ENCODE measurements around the gene IL34. TPM values are rescaled to one million over a fixed set of nuclear protein-coding genes. Genes with fewer than 3 reads are reported as not detected.

IL34 gene
- total RNA-seq, 3 donors from 2014 or later (not counting 1 experiment from before 2014, with no cell fraction given) = 0.48 to 0.54 TPM; not detected in 1

- ATAC-seq (no peak), DNase-seq (no peak)
- H3K9me3 Mint-ChIP-seq = no peaks in the 10 kb centered on the region
- no peak overlapping the region for H3K4me3 Mint-ChIP-seq
- no peak overlapping the region for H3K27ac Mint-ChIP-seq
- intact Hi-C loops (cut with micrococcal nuclease) = no loop called here
- H3K4me1 Mint-ChIP-seq = no peaks in the 10 kb centered on the region
- Histone ChIP-seq H3K27ac (ENCODE audit: low read length) (no peak overlapping the region), H3K4me1 (ENCODE audit: control insufficient read depth, insufficient read depth, low read length) (no peaks in the 10 kb centered on the region), H3K36me3 (ENCODE audit: control insufficient read depth, insufficient read depth, low read length) (no peaks in the 10 kb centered on the region), H3K27me3 (ENCODE audit: control insufficient read depth, insufficient read depth, low read length) (no peaks in the 10 kb centered on the region), H3K4me3 (ENCODE audit: low read length) (no peak overlapping the region), H3K9me3 (ENCODE audit: control insufficient read depth, insufficient read depth, low read length) (no peaks in the 10 kb centered on the region)
- no peaks in the 10 kb centered on the region for H3K27me3 Mint-ChIP-seq (ENCODE audit: low read depth in 2 of 2)
- no peaks in the 10 kb centered on the region for H3K36me3 Mint-ChIP-seq
- 93% methylated on average over 18 of the region's 18 CpGs for WGBS (ENCODE audit: insufficient coverage)
- TF ChIP-seq CTCF (IDR thresholded peaks at IDR 0.05) = no peak
Observed at GRCh38 chr16:70610273-70611223, 35.8 kb upstream of the IL34 start.

GRCh38 chr16:70611224-70611598, 35.1 kb upstream of the IL34 start:
- 79% methylated on average over 5 of the region's 5 CpGs for WGBS (ENCODE audit: insufficient coverage)
- H3K27me3 ChIP-seq (ENCODE audit: control insufficient read depth, insufficient read depth, low read length) = no peaks in the 10 kb centered on the region
- Mint-ChIP-seq H3K36me3 (no peaks in the 10 kb centered on the region), H3K4me1 (no peaks in the 10 kb centered on the region), H3K4me3 (no peak overlapping the region), H3K27ac (no peak overlapping the region), H3K27me3 (ENCODE audit: low read depth in 2 of 2) (no peaks in the 10 kb centered on the region), H3K9me3 (no peaks in the 10 kb centered on the region)
- TF ChIP-seq CTCF (IDR thresholded peaks at IDR 0.05) = no peak
- H3K27ac ChIP-seq (ENCODE audit: low read length) = no peak overlapping the region
- H3K36me3 ChIP-seq (ENCODE audit: control insufficient read depth, insufficient read depth, low read length) = no peaks in the 10 kb centered on the region
- H3K4me1 ChIP-seq (ENCODE audit: control insufficient read depth, insufficient read depth, low read length) = no peaks in the 10 kb centered on the region
- H3K4me3 ChIP-seq (ENCODE audit: low read length) = no peak overlapping the region
- DNase-seq (no peak), ATAC-seq (no peak)
- intact Hi-C loops (cut with micrococcal nuclease) = no loop called here
- H3K9me3 ChIP-seq (ENCODE audit: control insufficient read depth, insufficient read depth, low read length) = no peaks in the 10 kb centered on the region

- intact Hi-C loops (cut with micrococcal nuclease) = no loop called here
- H3K27me3 ChIP-seq (ENCODE audit: control insufficient read depth, insufficient read depth, low read length) = no peaks in the 10 kb centered on the region
- H3K4me1 ChIP-seq (ENCODE audit: control insufficient read depth, insufficient read depth, low read length) = no peaks in the 10 kb centered on the region
- 85% methylated on average over 4 of the region's 4 CpGs for WGBS (ENCODE audit: insufficient coverage)
- no peaks in the 10 kb centered on the region for H3K36me3 ChIP-seq (ENCODE audit: control insufficient read depth, insufficient read depth, low read length)
- Mint-ChIP-seq H3K4me3 (no peak overlapping the region), H3K4me1 (no peaks in the 10 kb centered on the region), H3K27me3 (ENCODE audit: low read depth in 2 of 2) (no peaks in the 10 kb centered on the region), H3K9me3 (no peaks in the 10 kb centered on the region), H3K36me3 (no peaks in the 10 kb centered on the region), H3K27ac (no peak overlapping the region)
- no peak for TF ChIP-seq CTCF (IDR thresholded peaks at IDR 0.05)
- no peaks in the 10 kb centered on the region for H3K9me3 ChIP-seq (ENCODE audit: control insufficient read depth, insufficient read depth, low read length)
- ATAC-seq (no peak), DNase-seq (no peak)
- no peak overlapping the region for H3K27ac ChIP-seq (ENCODE audit: low read length)
- no peak overlapping the region for H3K4me3 ChIP-seq (ENCODE audit: low read length)
Observed at GRCh38 chr16:70611785-70612303, 34.5 kb upstream of the IL34 start.

Data from natural killer cell (primary cell).